A549 treated with GW870086 at 1 μM for 4 hours (cell line): ENCODE data around the gene GBP2. TPM values are rescaled to one million over a fixed set of nuclear protein-coding genes. Genes with fewer than 3 reads are reported as not detected.

ENCODE experiments used
- total RNA-seq: library from RNA; stranded (reverse); fragments of 200-300 nt; extraction: Qiagen RNA extraction; gene quantifications from 5 replicates; pipeline ENCODE4 v1.2.3, GENCODE V29; 2022; ENCODE audit warnings: low read depth

The GBP2 gene
- total RNA-seq = 0.71 to 1.1 TPM (median 0.77 TPM) in 5 replicates

DNA sequence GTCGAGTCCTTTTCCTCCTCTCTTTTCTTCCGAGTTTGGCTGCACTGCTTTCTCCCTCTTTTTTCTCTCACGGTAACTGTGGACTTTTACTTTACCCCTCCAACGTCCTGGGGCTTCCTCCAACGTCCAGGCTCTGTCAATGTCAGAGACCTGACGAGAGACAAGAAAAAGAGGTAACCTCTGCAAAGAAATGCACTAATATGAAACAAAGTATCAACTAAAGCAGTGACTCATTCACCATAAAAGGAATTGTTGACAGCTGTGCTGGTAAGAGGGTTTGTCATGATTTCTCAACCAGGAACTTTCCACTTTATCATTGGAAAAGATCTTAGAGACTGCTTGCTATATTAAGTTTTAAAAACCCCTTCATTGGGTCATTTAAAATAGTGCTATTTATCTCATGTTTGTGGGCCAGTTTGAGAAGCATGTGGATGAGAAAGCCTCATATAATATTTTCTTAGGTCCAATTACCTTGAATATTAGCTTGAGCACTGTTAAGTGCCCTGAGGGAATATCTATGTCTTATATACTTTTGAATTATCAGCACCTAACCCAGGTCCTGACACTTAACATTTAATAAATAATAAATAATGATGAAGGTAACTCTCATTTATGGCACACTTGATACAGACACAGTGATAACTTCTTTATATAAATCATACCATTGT is at the start of gene GBP2:
GBP2 (minus strand) TSS at position 202 of the 668 bp plus-strand sequence. CDS start 4,148 bp downstream, outside the sequence.

GRCh38 chr1:89065079-89065868 is 60.6 kb downstream of the GBP2 start, which contains the start of gene GBP1:
TSS of gene GBP1 (minus strand) at chr1:89065208. CDS start at chr1:89063234, 1,974 bp downstream.

Other genes starting within 250 kb of the GBP2 start
- 23.9 to 30.3 TPM (median 25.5 TPM) in 5 replicates for gene GTF2B, start 234.5 kb downstream of the GBP2 start, total RNA-seq
- gene KYAT3, start 133.5 kb downstream of the GBP2 start, total RNA-seq = 6.9 to 8.1 TPM (median 7.4 TPM) in 5 replicates
- 1.6 to 2.4 TPM (median 2.1 TPM) in 5 replicates for gene RBMXL1, start 133.5 kb downstream of the GBP2 start, total RNA-seq
- gene GBP3, start 103.2 kb downstream of the GBP2 start, total RNA-seq = 0.77 to 1.5 TPM (median 0.87 TPM) in 5 replicates
- gene GBP1, start 60.9 kb downstream of the GBP2 start, total RNA-seq = 0.05 to 0.17 TPM (median 0.10 TPM) in 5 replicates
- not detected in 5 replicates for gene GBP7, start 49.9 kb upstream of the GBP2 start, total RNA-seq
- gene GBP4, start 72.8 kb upstream of the GBP2 start, total RNA-seq = 0.02 to 0.05 TPM (median 0.02 TPM) in 3 of 5 replicates, not detected in the others
- gene GBP5, start 146.7 kb upstream of the GBP2 start, total RNA-seq = 0.05 TPM in 1 of 5 replicates, not detected in the others
- gene GBP6, start 237.9 kb upstream of the GBP2 start, total RNA-seq = not detected in 5 replicates